Stimulated activated effector memory CD8-positive, alpha-beta T cell treated with anti-CD3 and anti-CD28 coated beads, Interleukin-12 subunit alpha, Interleukin-12 subunit beta, amount 100 ng/mL, for 72 hours (primary cell): ENCODE data around the gene RAMACL.

Source experiments
- ATAC-seq: fragments of 150-1000 bp; cut with Tn5 transposase; 2 replicates; pipeline ENCODE4 v1.10.0; 2021
- DNase-seq, 2 donors: peaks; one replicate each; pipeline ENCODE4 v3.0.0; 2021 to 2022; ENCODE audit warnings: low spot score in 2 of 2
- H3K27ac Mint-ChIP-seq: one replicate; pipeline ENCODE4 v1.8.0; 2022; ENCODE audit warnings: mild to moderate bottlenecking, mixed read lengths
- H3K36me3 Mint-ChIP-seq: one replicate; pipeline ENCODE4 v1.8.0; 2022; ENCODE audit warnings: mild to moderate bottlenecking, mixed read lengths
- H3K4me1 Mint-ChIP-seq: one replicate; pipeline ENCODE4 v1.8.0; 2022; ENCODE audit warnings: mixed read lengths
- H3K4me3 Mint-ChIP-seq: one replicate; pipeline ENCODE4 v1.8.0; 2022; ENCODE audit warnings: mild to moderate bottlenecking, mixed read lengths
- H3K9me3 Mint-ChIP-seq: one replicate; pipeline ENCODE4 v1.8.0; 2022; ENCODE audit warnings: mixed read lengths

Gene RAMACL

DNA sequence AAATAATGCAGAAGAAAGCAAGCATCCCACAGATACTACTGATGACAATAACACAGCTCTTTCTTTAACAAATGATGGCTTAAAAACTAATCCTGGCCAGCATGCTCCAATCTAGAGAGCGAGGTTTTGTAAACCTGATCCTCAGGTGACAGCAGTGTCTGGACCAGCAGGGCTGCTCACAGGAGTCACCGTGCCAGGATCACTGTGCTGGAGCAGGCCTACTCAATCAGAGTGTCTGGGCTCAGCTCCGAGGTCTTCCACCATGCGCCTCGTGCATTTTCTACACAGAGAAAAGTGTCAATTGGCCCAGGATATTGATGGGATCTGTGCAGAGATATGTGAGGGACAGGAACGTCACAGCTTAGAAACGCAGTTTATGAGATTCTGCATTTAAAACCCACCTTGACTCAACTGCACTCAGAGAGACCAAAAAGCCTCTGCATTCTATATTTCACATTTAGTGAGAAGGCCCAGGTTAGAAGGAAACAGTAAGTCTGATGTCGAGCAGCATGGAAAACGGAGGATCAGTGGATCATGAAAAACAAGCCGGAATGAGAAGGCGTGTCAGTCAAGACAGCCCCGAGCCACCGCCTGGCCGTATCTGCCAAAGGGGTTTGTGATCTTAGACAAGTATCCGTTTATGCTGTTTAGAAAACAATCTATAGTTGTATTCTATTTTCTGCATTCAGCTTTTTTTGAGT lies 7.8 kb downstream of the RAMACL start:
- H3K36me3 Mint-ChIP-seq: no peaks in the 10 kb centered on the region
- no peak for DNase-seq
- no peak overlapping the region for H3K4me3 Mint-ChIP-seq
- H3K9me3 Mint-ChIP-seq: peaks cover 6% of the 10 kb centered on the region
- no peak for ATAC-seq
- no peak overlapping the region for H3K27ac Mint-ChIP-seq
- no peaks in the 10 kb centered on the region for H3K4me1 Mint-ChIP-seq

GRCh38 chr6:166575205-166575604 lies 11.3 kb downstream of the RAMACL start:
- peaks cover 6% of the 10 kb centered on the region for H3K9me3 Mint-ChIP-seq
- H3K27ac Mint-ChIP-seq: no peak overlapping the region
- no peaks in the 10 kb centered on the region for H3K36me3 Mint-ChIP-seq
- peaks cover 10% of the 10 kb centered on the region for H3K4me1 Mint-ChIP-seq
- DNase-seq (no peak), ATAC-seq (no peak)
- H3K4me3 Mint-ChIP-seq: no peak overlapping the region

DNA sequence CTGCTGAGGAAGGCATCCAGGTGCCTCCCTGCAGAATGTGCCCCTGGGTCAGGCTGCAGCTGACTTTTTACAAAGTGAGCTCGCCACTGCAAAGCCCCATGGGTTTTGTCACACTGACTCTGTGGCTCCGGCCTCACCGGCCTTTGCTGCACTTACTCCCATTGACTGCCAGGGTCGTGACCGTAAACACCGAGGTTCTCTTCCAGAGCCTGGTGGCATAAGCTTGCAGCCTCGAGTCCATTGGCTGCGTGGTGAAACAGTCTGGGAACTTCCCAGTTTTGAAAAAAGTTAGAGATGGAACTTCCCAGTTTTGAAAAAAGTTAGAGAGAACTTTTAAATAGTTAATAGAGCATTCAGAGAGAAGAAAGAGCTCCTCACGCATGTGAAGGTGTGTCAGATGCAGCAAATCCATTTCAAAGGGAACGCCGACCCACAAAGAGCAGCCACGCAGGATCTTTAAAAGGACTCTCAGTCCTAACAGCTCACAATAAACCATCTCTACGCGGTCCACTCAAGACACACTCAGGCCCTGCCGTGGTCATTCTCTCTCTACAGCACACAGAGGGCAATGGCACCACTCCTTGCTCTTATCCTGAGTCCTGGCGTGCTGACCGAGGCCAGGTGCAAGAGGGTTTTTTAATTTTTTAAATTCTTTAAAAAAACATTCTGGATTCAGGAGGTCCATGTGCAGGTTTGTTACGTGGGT lies 12.8 kb downstream of the RAMACL start:
- Mint-ChIP-seq H3K9me3 (peaks cover 6% of the 10 kb centered on the region), H3K27ac (no peak overlapping the region), H3K4me1 (peaks cover 10% of the 10 kb centered on the region), H3K4me3 (no peak overlapping the region), H3K36me3 (no peaks in the 10 kb centered on the region)
- DNase-seq (no peak), ATAC-seq (no peak)

DNA sequence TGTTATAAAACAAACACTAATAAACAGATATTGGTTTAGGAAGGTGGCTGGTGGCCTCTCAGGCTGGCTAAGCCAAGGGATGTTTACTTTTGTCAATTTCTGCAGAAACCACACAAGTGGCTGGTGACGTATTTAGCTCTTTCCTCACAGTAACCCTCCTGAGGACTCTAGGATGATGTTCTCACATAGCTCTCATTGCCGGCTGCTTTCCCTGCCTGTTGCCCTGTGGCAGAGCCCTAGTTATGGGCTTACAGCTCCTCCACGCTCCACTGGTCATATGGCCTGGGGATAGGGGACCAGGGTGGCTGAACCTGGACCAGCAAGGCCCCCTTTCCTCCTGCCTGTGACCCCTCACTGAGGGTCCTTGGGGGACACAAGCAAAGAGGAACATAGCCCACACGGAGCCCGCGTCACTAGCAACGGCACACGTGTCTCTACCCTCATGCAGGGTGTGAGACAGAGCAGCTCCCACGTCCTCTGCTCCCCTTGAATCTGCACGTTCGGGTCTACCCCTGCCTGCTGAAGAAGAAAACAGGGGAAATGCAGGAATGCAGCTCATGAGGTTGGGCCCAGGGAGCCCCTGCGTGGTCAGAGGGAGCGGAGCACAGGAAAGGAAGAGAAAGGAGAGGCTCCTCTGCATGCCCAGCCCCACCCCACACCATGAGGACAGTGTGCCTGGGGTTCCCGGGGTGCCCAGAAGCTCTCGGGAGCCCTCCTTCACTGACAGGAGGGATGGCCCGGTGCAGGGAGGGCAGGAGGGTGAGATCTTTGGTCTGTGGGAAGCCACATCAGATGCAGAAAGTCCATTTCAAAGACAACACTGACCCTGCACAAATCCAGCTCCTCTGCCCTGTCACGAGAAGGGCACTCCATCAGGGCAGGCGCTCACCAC lies 13.9 kb downstream of the RAMACL start:
- Mint-ChIP-seq H3K4me1 (peaks cover 10% of the 10 kb centered on the region), H3K27ac (no peak overlapping the region), H3K4me3 (no peak overlapping the region), H3K36me3 (no peaks in the 10 kb centered on the region), H3K9me3 (peaks cover 6% of the 10 kb centered on the region)
- ATAC-seq (no peak), DNase-seq (no peak)

DNA sequence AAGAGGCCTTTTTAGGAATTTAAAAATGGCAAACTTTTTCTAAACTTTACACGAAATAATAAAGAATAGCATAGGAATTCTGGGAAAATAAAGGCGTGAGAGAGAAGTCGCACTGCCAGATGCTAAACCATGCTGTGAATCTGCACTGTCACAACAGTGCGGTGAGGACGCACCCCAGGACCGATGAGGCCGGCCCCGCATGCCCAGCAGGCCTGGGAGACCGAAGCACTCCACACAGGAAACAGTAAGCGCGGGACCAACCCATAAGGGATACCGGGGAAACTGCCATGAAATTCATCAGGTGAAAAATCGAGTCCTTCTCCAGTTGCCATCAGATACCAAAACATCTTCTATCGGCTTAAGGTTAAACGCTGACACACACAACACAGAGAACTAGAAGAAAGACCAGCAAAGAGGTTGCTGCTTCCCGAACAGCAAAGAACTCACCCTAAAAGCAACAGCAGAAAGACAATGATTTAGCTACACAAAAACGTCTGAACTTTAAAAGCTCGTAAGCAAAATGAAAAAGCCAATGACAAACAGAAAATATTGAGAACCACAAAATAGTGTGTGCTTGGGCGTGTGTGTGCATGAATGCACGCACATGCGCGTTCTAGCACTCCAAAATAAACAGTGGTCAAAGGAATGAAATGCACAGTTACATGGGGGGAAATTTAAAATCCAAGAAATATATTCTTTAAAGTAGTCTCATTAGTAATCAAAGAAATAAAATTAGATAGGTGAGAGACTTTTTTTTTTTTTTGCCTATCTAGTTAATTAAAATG lies 15.4 kb downstream of the RAMACL start:
- DNase-seq (no peak), ATAC-seq (no peak)
- Mint-ChIP-seq H3K36me3 (no peaks in the 10 kb centered on the region), H3K4me1 (peaks cover 10% of the 10 kb centered on the region), H3K27ac (no peak overlapping the region), H3K9me3 (peaks cover 2% of the 10 kb centered on the region), H3K4me3 (no peak overlapping the region)

DNA sequence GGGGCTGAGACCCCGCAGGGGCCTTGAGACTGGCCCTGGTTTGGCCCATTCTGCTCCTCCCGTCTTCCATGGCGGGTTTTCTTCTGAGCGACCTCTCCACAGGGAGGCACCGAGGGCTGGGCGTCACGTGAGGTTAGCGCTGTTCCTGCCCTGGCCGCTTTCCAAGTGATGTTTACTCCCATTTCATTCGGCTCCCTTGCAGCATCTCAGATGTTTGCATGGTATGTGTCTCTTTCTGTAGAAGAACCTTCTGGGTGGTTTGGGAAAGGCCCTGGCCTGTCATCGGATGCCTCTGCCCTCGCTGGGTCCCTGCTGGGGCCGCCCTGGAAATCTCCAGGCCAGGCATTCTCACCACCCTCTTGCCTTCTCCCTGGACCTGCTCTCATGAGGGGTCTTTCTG lies 17.3 kb downstream of the RAMACL start:
- H3K9me3 Mint-ChIP-seq: no peaks in the 10 kb centered on the region
- no peaks in the 10 kb centered on the region for H3K36me3 Mint-ChIP-seq
- no peak for DNase-seq
- H3K4me3 Mint-ChIP-seq: no peak overlapping the region
- ATAC-seq: no peak
- no peak overlapping the region for H3K27ac Mint-ChIP-seq
- H3K4me1 Mint-ChIP-seq: peaks cover 10% of the 10 kb centered on the region

DNA sequence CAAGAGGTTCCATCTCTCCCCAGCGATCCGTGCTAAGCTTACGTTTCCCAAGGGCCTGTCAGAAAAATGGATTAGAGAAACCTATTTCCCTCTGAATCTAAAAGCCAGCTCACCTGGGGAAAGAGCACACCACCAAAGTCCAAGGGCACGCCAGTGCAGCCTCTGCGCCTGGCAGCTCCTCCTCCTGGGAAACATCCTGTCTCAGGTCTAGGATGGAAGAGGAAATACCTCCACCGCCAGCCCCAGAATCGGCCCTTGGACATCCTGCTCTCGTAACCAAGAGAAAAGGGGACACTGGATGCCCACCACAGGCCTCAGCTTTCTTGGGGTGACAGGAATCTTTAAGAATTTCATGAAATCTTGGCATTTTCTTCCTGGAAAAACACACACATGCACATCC lies 18.7 kb downstream of the RAMACL start:
- no peaks in the 10 kb centered on the region for H3K9me3 Mint-ChIP-seq
- H3K27ac Mint-ChIP-seq: no peak overlapping the region
- peaks cover 7% of the 10 kb centered on the region for H3K4me1 Mint-ChIP-seq
- no peaks in the 10 kb centered on the region for H3K36me3 Mint-ChIP-seq
- no peak overlapping the region for H3K4me3 Mint-ChIP-seq
- no peak for ATAC-seq
- DNase-seq: no peak

GRCh38 chr6:166567107-166567506 lies 19.4 kb downstream of the RAMACL start:
- H3K4me3 Mint-ChIP-seq: no peak overlapping the region
- H3K9me3 Mint-ChIP-seq: no peaks in the 10 kb centered on the region

GRCh38 chr6:166566026-166567011 lies 20.2 kb downstream of the RAMACL start:
- H3K4me1 Mint-ChIP-seq: no peaks in the 10 kb centered on the region
- no peak overlapping the region for H3K4me3 Mint-ChIP-seq
- DNase-seq (no peak), ATAC-seq (no peak)
- no peak overlapping the region for H3K27ac Mint-ChIP-seq
- no peaks in the 10 kb centered on the region for H3K9me3 Mint-ChIP-seq
- no peaks in the 10 kb centered on the region for H3K36me3 Mint-ChIP-seq

More at GRCh38 chr6:166567107-166567506, 19.4 kb downstream of the RAMACL start:
- ATAC-seq (no peak), DNase-seq (no peak)
- no peaks in the 10 kb centered on the region for H3K36me3 Mint-ChIP-seq
- H3K27ac Mint-ChIP-seq: no peak overlapping the region
- no peaks in the 10 kb centered on the region for H3K4me1 Mint-ChIP-seq

DNA sequence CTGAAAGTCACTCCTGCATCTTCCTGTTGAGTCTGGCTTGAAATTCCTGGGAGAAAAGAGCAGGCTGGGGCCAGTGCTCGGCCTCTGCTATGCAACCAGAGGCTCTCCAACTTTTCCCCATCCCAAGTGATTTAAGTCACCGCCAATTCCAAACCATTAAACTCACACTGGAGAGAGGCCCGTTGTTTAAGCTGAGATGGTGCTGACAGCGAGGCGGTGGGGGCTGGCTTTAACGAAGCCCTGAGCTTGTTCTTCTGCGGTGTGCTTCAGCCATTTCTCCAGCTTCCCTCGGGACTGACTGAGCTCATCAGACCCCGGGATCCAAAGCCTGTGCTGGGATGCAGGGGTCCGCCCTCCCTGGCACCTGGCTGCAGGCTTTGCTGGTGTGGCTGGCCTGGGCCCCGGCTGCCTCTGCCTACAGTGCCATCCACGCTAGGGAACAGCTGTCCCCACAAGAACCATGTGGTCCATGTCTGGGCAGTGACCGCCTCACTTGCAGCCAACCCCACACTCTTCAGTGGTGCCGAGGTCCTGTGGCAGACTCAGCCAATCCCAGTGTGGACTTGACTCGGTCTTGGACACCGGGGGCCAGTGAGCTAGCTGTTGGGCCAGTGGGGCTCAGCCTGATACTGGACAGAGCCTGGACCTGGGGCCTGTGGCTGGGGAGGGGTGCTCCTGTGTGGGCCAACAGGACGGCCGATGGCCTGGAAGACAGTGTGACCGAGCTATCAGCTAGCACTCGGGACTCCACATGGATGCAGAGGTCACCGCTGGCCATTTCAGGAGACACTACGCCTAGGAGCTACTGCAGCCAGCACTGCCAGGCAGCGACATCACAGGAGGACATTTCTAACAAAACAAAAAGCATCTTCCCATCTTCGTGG lies 21.2 kb downstream of the RAMACL start:
- no peaks in the 10 kb centered on the region for H3K4me1 Mint-ChIP-seq
- no peaks in the 10 kb centered on the region for H3K9me3 Mint-ChIP-seq
- H3K36me3 Mint-ChIP-seq: no peaks in the 10 kb centered on the region
- DNase-seq (no peak), ATAC-seq (peak; percentile 13)
- H3K4me3 Mint-ChIP-seq: no peak overlapping the region
- H3K27ac Mint-ChIP-seq: no peak overlapping the region

- no peaks in the 10 kb centered on the region for H3K4me1 Mint-ChIP-seq
- no peak overlapping the region for H3K4me3 Mint-ChIP-seq
- H3K27ac Mint-ChIP-seq: no peak overlapping the region
- DNase-seq: no peak
- H3K36me3 Mint-ChIP-seq: no peaks in the 10 kb centered on the region
- no peak for ATAC-seq
- H3K9me3 Mint-ChIP-seq: peaks cover 10% of the 10 kb centered on the region
Measured at GRCh38 chr6:166563805-166564204, 22.7 kb downstream of the RAMACL start.

GRCh38 chr6:166563200-166563599 lies 23.3 kb downstream of the RAMACL start:
- no peak overlapping the region for H3K4me3 Mint-ChIP-seq
- no peaks in the 10 kb centered on the region for H3K36me3 Mint-ChIP-seq
- DNase-seq: no peak
- H3K27ac Mint-ChIP-seq: no peak overlapping the region
- no peak for ATAC-seq
- H3K9me3 Mint-ChIP-seq: peaks cover 10% of the 10 kb centered on the region
- H3K4me1 Mint-ChIP-seq: no peaks in the 10 kb centered on the region

GRCh38 chr6:166562726-166563125 lies 23.8 kb downstream of the RAMACL start:
- no peak for ATAC-seq
- H3K9me3 Mint-ChIP-seq: peaks cover 10% of the 10 kb centered on the region
- no peaks in the 10 kb centered on the region for H3K4me1 Mint-ChIP-seq
- DNase-seq: no peak
- no peak overlapping the region for H3K27ac Mint-ChIP-seq
- no peak overlapping the region for H3K4me3 Mint-ChIP-seq
- H3K36me3 Mint-ChIP-seq: no peaks in the 10 kb centered on the region
